ENCODE measurements around the gene RNF40.

GRCh38 chr16:30743716-30744115, 18.4 kb upstream of the RNF40 start:
- TF ChIP-seq, protein P1, sequence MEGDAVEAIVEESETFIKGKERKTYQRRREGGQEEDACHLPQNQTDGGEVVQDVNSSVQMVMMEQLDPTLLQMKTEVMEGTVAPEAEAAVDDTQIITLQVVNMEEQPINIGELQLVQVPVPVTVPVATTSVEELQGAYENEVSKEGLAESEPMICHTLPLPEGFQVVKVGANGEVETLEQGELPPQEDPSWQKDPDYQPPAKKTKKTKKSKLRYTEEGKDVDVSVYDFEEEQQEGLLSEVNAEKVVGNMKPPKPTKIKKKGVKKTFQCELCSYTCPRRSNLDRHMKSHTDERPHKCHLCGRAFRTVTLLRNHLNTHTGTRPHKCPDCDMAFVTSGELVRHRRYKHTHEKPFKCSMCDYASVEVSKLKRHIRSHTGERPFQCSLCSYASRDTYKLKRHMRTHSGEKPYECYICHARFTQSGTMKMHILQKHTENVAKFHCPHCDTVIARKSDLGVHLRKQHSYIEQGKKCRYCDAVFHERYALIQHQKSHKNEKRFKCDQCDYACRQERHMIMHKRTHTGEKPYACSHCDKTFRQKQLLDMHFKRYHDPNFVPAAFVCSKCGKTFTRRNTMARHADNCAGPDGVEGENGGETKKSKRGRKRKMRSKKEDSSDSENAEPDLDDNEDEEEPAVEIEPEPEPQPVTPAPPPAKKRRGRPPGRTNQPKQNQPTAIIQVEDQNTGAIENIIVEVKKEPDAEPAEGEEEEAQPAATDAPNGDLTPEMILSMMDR (IDR thresholded peaks at IDR 0.05; ENCODE audit: borderline replicate concordance, extremely low read depth, low read length, poor library complexity, severe bottlenecking): no peak
- TF ChIP-seq EZH2 (IDR thresholded peaks at IDR 0.05; ENCODE audit: borderline replicate concordance, low read depth, low read length, severe bottlenecking): no peak
